Liver (tissue), 9 donors: Measurements from ENCODE around the gene LMCD1. TPM values are rescaled to one million over a fixed set of nuclear protein-coding genes. Genes with fewer than 3 reads are reported as not detected.

ENCODE experiments used
- DNase-seq: peaks from one replicate; pipeline ENCODE4 v3.0.0-alpha.2; 2017; ENCODE audit warnings: low spot score
- H3K27ac ChIP-seq, 2 donors: one replicate each; pipeline ENCODE4 v1.7.0; 2013; ENCODE audit warnings: inconsistent platforms in 2 of 2, low read length in 2 of 2, control low read depth in 1 of 2, low read depth in 1 of 2, mild to moderate bottlenecking in 1 of 2
- H3K27me3 ChIP-seq, 4 donors: one replicate each; pipeline versions ENCODE4 v1.6.1 to v1.7.0; 2013; ENCODE audit warnings: low read length in 3 of 4, inconsistent platforms in 1 of 4, mild to moderate bottlenecking in 1 of 4, moderate library complexity in 1 of 4; ENCODE audit not compliant: control insufficient read depth in 4 of 4, insufficient read depth in 4 of 4
- H3K36me3 ChIP-seq, 4 donors: one replicate each; pipeline versions ENCODE4 v1.6.1 to v1.7.0; 2013; ENCODE audit warnings: low read length in 3 of 4, mild to moderate bottlenecking in 3 of 4, low read depth in 1 of 4, moderate library complexity in 1 of 4; ENCODE audit not compliant: control insufficient read depth in 4 of 4, insufficient read depth in 3 of 4
- H3K4me1 ChIP-seq, 4 donors: one replicate each; pipeline versions ENCODE4 v1.6.1 to v1.7.0; 2013; ENCODE audit warnings: low read length in 3 of 4, mild to moderate bottlenecking in 3 of 4, moderate library complexity in 1 of 4; ENCODE audit not compliant: control insufficient read depth in 4 of 4, insufficient read depth in 4 of 4
- H3K4me3 ChIP-seq, 3 donors: one replicate each; pipeline versions ENCODE4 v1.6.1 to v1.7.0; 2013; ENCODE audit warnings: low read length in 3 of 3, control low read depth in 1 of 3, low read depth in 1 of 3, mild to moderate bottlenecking in 1 of 3
- H3K9ac ChIP-seq, 2 donors: one replicate each; pipeline ENCODE4 v1.7.0; 2013; ENCODE audit warnings: low read length in 2 of 2, mild to moderate bottlenecking in 2 of 2, moderate library complexity in 2 of 2, control low read depth in 1 of 2, low read depth in 1 of 2
- H3K9me3 ChIP-seq, 4 donors: one replicate each; pipeline versions ENCODE4 v1.6.1 to v1.7.0; 2013; ENCODE audit warnings: low read length in 3 of 4; ENCODE audit not compliant: control insufficient read depth in 4 of 4
- ATF3 ChIP-seq: IDR thresholded peaks from 2 replicates; pipeline ENCODE4 v1.6.1; 2016; ENCODE audit warnings: antibody characterized with exemption
- CTCF ChIP-seq: fragments of 150-350 bp; IDR thresholded peaks from 2 replicates; pipeline ENCODE4 v1.5.1; 2017; ENCODE audit warnings: improper control_type of control experiment, low read depth, low read length; ENCODE audit not compliant: missing input control
- EGR1 ChIP-seq, 2 donors: IDR thresholded peaks; 2 replicates each; pipeline ENCODE4 v1.6.1; 2016 to 2018; ENCODE audit warnings: antibody characterized with exemption in 2 of 2, low read depth in 2 of 2
- FOXA1 ChIP-seq: IDR thresholded peaks from 2 replicates; pipeline ENCODE4 v1.6.1; 2016; ENCODE audit warnings: antibody characterized with exemption
- FOXA2 ChIP-seq: IDR thresholded peaks from 2 replicates; pipeline ENCODE4 v1.6.1; 2016; ENCODE audit warnings: antibody characterized with exemption
- GABPA ChIP-seq, 2 donors: IDR thresholded peaks in 1 of 2; conservative IDR thresholded peaks in 1 of 2; 2 replicates each; pipeline ENCODE4 v1.6.1; 2016; ENCODE audit warnings: antibody characterized with exemption in 2 of 2, mild to moderate bottlenecking in 1 of 2, moderate library complexity in 1 of 2
- HNF4A ChIP-seq, 2 donors: conservative IDR thresholded peaks; 2 replicates each; pipeline ENCODE4 v1.6.1; 2016; ENCODE audit warnings: antibody characterized with exemption in 2 of 2, mild to moderate bottlenecking in 2 of 2
- HNF4G ChIP-seq: IDR thresholded peaks from 2 replicates; pipeline ENCODE4 v1.6.1; 2016; ENCODE audit warnings: antibody characterized with exemption
- JUND ChIP-seq, 2 donors: IDR thresholded peaks; 2 replicates each; pipeline ENCODE4 v1.6.1; 2016; ENCODE audit warnings: antibody characterized with exemption in 2 of 2
- MAX ChIP-seq: IDR thresholded peaks from 2 replicates; pipeline ENCODE4 v1.6.1; 2016; ENCODE audit warnings: antibody characterized with exemption
- NR2F2 ChIP-seq: IDR thresholded peaks from 2 replicates; pipeline ENCODE4 v1.6.1; 2016; ENCODE audit warnings: antibody characterized with exemption
- RAD21 ChIP-seq, 2 donors: IDR thresholded peaks; 2 replicates each; pipeline ENCODE4 v1.6.1; 2016; ENCODE audit warnings: antibody characterized with exemption in 2 of 2, mild to moderate bottlenecking in 2 of 2
- REST ChIP-seq: IDR thresholded peaks from 2 replicates; pipeline ENCODE4 v1.6.1; 2016; ENCODE audit warnings: antibody characterized with exemption, mild to moderate bottlenecking
- RXRA ChIP-seq, 2 donors: IDR thresholded peaks; 2 replicates each; pipeline ENCODE4 v1.6.1; 2017 to 2018; ENCODE audit warnings: antibody characterized with exemption in 2 of 2, mild to moderate bottlenecking in 1 of 2
- SP1 ChIP-seq: IDR thresholded peaks from 2 replicates; pipeline ENCODE4 v1.6.1; 2018; ENCODE audit warnings: antibody characterized with exemption, mild to moderate bottlenecking
- TAF1 ChIP-seq: conservative IDR thresholded peaks from 2 replicates; pipeline ENCODE4 v1.6.1; 2016; ENCODE audit warnings: antibody characterized with exemption, mild to moderate bottlenecking
- YY1 ChIP-seq: IDR thresholded peaks from 2 replicates; pipeline ENCODE4 v1.6.1; 2016; ENCODE audit warnings: antibody characterized with exemption, mild to moderate bottlenecking
- ZBTB33 ChIP-seq: IDR thresholded peaks from 2 replicates; pipeline ENCODE4 v1.6.1; 2016; ENCODE audit warnings: antibody characterized with exemption
- WGBS: extraction: QIAGEN DNeasy Blood & Tissue Kit; methylation state at CpG from one replicate; pipeline ENCODE4 v1.1.7; 2013; 5-methylcytosine and 5-hydroxymethylcytosine counted together
- polyA plus RNA-seq, 2 donors: library from polyadenylated mRNA; stranded (reverse) in 1 of 2; unstranded in 1 of 2; fragments of 200-250 nt in 1 of 2; fragments of >200 nt in 1 of 2; fragmentation: Nextera tagmentation in 1 of 2; extraction: Ambion mirVana in 1 of 2; gene quantifications; one replicate each; pipeline versions ENCODE4 v1.2.1 to v1.2.3, GENCODE V29; 2013 to 2015
- total RNA-seq, 2 donors: library from RNA; depleted of rRNA; stranded (reverse); fragments of >200 nt; gene quantifications; one replicate each; pipeline ENCODE4 v1.2.3, GENCODE V29; 2014
- donor health status: healthy.
- donor health status: healthy.
- donor health status: healthy.
- donor health status: healthy.
- donor health status: healthy.

Gene LMCD1
- total and polyA plus RNA-seq, 4 donors: 3.1 to 8.3 (median 6.0) TPM

- H3K9me3 ChIP-seq: no peaks in the 10 kb centered on the region
- H3K36me3 ChIP-seq: no peaks in the 10 kb centered on the region
- no peak overlapping the region for H3K27ac ChIP-seq
- TF ChIP-seq FOXA2 (no peak), ATF3 (no peak), EGR1 (IDR thresholded peaks at IDR 0.05; ENCODE audit: low read depth in 2 of 2) (no peak), CTCF (no peak), FOXA1 (no peak), HNF4A (conservative IDR thresholded peaks at IDR 0.05) (no peak), JUND (IDR thresholded peaks at IDR 0.05) (no peak), GABPA (IDR thresholded peaks at IDR 0.05 in 1 of 2, conservative IDR thresholded peaks at IDR 0.05 in 1 of 2) (no peak), ZBTB33 (no peak)
- no peak overlapping the region for H3K4me3 ChIP-seq
- no peak overlapping the region for H3K9ac ChIP-seq
- no peak for DNase-seq
- 93% methylated on average over 1 of the region's 1 CpG for WGBS
- H3K27me3 ChIP-seq: no peaks in the 10 kb centered on the region
- H3K4me1 ChIP-seq: peaks cover 0 to 20% (median 5%) of the 10 kb centered on the region in 4 donors
These were observed 37.0 kb upstream of the LMCD1 start for GRCh38 chr3:8464668-8465067.

GRCh38 chr3:8466526-8466925 is 35.1 kb upstream of the LMCD1 start:
- Histone ChIP-seq H3K27ac (no peak overlapping the region), H3K9me3 (no peaks in the 10 kb centered on the region), H3K4me3 (no peak overlapping the region), H3K4me1 (peaks cover 0 to 1% (median 0%) of the 10 kb centered on the region in 4 donors), H3K36me3 (no peaks in the 10 kb centered on the region), H3K27me3 (no peaks in the 10 kb centered on the region), H3K9ac (no peak overlapping the region)
- DNase-seq: no peak
- TF ChIP-seq ATF3 (no peak), FOXA2 (no peak), YY1 (no peak), RXRA (IDR thresholded peaks at IDR 0.05) (no peak), TAF1 (no peak), FOXA1 (no peak), MAX (no peak), EGR1 (IDR thresholded peaks at IDR 0.05; ENCODE audit: low read depth in 2 of 2) (no peak), HNF4A (conservative IDR thresholded peaks at IDR 0.05) (no peak), JUND (IDR thresholded peaks at IDR 0.05) (no peak), GABPA (IDR thresholded peaks at IDR 0.05 in 1 of 2, conservative IDR thresholded peaks at IDR 0.05 in 1 of 2) (no peak), CTCF (no peak), HNF4G (no peak), SP1 (no peak), RAD21 (IDR thresholded peaks at IDR 0.05) (no peak), ZBTB33 (no peak), REST (no peak), NR2F2 (no peak)
- 83% methylated on average over 1 of the region's 1 CpG for WGBS
